ENCODE results near the gene C1QL4.
"Not testable (repeated sequence)": the region's sequence is repeated elsewhere in the genome, so short reads cannot be mapped to it uniquely, and the experiment has no call there.

Gene C1QL4

GRCh38 chr12:49347311-49348193 is 10.6 kb upstream of the C1QL4 start:
- peak; percentile 82 for DNase-seq

GRCh38 chr12:49346659-49347310 is 9.8 kb upstream of the C1QL4 start, which contains the start of gene DNAJC22:
Gene DNAJC22, plus strand, starts transcription at chr12:49346888. Its CDS starts 1,985 bp downstream, at chr12:49348873.
- DNase-seq: no peak

DNA sequence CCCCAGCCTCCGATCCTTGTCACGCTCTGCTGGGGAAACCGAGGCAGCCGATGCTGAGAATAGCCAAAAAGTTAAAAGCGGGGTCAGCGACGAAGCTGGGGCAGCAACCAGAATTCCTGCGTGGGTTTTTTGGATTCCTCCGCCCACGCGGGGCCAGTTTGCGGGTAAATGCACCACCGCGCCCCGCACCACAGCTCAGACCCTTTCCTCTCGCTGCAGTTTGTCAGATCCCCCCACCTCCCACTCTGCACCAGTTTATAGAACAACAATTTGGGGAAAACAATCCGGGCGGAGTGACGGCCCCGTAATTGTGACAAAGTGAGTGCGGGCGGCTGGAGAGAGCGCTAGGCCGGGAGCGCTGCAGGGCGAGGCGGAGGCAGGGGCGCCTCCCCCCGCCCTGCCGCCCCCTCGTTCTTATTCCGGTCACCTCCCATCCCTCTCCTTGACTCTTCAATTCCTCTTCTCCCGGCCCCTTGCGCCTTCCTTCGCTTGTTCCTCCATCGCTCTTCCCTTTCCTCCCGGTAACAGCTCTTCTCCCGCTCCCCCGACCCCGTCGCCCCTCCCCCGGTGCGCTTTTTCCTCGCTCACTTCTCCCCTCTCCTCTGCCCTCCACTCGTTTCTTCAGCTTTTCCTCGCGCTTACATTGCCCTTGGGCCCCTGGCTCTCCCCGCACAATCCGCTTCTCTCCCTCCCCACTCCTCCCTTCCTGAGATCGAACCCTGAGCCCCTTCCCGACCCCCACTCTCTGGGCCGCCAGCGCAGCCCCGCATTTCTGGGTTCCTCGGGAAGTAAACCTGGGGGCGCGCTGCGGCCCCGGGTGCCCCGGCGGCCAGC is 9.1 kb upstream of the C1QL4 start:
- no peak for DNase-seq

DNA sequence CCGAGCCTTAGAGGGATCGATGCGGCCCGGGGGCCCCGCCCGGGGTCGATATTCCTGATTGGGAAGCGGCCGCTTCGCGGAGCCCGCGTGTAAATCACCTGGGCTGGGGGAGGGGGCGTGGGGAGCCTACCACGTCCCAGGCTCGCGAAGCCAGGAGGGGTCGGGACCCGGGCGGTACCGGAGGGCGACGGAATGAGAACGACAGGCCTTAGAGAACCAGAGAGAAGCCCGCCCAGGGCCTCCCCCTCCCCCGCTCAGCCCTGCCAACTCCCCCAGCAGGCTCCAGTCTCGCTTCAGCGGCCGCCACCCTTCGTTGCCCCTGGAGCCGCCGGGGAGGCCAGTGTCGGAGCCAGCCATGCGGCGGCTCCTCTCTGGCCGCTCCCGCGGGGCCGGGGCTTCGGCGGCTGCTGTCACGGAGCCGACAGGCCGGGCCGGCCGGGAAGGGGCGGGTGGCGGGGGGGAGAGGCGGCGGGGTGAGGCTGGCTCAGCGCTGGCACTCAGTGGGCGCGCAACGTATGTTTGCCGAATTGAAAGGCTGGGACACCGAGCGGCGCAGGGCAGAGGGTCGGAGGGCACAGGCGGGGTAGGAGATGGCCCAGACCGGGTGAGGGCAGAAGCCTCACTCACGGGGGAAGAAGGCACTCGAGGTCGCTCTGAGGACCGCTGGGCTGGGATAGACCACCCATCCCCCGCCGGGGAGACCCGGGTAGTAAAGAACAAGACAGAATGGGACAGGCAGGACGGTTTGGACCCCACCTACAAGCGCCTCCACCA is 8.2 kb upstream of the C1QL4 start:
- DNase-seq: no peak

- DNase-seq: no peak
Observed at GRCh38 chr12:49344486-49345050, 7.6 kb upstream of the C1QL4 start.

- no peak for DNase-seq
Observed at GRCh38 chr12:49342914-49343731, 6.1 kb upstream of the C1QL4 start.

GRCh38 chr12:49342066-49342913 is 5.3 kb upstream of the C1QL4 start:
- peak; percentile 75 for DNase-seq

GRCh38 chr12:49341777-49342065 is 4.7 kb upstream of the C1QL4 start:
- no peak for DNase-seq

DNA sequence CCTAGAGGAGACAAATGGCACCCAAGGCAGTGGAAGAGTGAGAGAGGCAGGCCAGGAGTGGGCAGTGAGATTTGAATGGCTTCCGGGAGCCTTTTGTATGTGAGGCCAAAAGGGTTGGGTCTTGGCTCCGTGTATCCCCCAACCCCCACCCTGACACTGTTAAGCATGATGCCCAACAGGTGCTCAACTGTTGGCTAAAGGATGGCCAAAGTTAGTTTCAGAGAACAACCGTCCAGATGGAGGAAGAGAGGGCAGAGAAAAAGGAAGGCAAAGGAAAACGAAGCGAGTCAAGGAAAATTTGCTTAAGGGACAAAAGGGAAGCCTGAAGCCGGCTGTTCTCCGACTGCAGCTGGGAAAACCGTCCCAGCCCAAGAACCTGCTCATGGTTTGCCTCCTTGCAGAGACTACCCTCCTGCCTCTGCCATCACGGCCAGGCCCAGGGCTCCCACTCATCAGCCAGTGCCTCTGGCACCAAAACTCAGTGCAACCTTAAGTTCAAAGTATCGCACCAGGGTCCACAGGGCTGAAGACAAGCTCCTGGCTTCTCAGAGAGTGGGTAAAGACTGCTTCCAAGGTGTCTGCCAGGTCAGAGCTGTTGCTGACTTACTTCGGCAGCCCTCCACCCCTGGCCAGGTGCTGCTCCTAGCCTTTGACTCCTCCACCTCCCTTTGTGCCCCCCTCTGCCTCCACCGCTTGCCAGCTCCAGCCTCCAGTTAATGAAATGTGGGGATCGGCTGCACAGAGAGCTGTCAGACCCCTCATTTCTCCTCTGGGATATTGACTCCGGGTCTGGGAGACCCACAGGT is 4.2 kb upstream of the C1QL4 start:
- DNase-seq: no peak

DNA sequence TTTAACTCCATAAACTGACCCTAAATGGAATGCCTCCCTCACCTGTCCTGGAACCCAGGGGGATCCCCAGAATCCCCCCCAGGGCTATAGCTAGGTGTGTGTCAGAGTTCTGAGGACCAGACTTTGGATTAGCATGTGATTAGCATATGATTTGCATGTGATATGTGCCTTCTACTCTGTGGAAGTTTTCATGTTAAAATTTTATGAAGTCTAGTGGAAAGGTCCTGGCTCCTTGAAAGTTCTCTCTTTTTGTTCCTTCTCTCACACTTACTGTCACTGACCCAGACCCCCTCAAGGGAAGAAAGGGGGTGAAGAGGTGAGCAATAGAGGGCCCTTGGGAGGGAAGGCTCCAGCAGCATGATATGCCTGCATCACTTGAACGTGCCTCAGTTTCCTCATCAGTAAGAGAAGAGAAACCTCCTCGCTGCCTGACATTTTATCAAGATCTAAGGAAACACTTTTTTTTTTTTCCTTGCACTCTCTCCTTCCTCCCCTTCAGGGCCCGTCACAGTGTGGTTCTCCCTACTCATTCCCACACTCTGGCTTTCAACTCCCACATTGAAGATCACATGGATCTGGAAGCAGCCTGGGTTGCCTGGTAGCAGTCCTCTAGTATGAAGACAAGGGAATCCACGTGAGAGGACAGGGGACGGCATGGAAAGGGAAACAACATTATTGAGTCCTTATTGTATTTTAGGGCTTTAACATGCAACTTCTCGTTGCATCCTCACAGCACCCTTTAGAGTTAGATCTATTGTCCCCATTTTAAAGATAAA is 3.3 kb upstream of the C1QL4 start:
- no peak for DNase-seq

GRCh38 chr12:49339464-49339861 is 2.5 kb upstream of the C1QL4 start:
- DNase-seq: no peak

- no peak for DNase-seq
Observed at GRCh38 chr12:49338830-49339463, 2.0 kb upstream of the C1QL4 start.

- no peak for DNase-seq
Observed at GRCh38 chr12:49335955-49336644, 888 bp downstream of the C1QL4 start.

DNA sequence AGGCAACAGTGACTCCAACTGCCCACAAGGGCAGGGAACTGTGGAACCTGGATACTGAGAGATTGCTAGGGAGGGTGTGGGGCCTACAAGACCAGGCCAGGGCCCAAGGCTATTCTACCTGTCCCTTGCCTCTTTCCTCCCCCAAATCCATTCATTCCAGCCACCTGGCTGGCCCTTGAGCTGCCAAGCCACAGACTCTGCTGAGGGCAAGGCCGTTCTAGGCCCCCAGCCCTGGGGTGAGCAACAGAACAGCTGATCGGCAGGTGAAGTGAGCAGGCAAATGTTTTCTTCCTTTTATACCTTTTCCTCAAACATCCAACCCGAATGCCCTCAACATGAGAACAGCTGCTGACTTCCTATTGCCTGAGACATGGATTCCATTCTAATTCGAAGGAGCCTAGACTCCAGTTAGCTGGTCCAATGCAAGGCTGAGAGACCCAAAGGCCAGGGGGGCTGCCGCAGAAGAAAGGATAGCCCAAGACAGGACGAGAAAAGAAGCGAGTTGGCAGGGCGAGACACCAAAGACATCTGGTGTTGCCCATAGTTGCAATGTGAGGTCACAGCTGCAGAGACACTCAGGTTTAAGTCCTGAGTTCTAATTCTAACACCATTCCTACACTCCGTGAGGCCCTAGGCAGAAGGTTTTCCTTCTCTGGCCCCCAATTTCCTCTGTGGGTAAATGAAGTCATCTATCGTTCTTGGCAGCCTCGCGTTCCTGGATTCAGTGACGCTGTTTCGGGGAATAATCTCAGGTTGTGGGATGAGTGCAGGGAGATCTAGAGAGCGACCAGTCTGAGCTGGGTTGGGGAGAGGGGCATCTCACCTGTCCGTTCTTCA is 1.7 kb downstream of the C1QL4 start:
- DNase-seq: no peak

DNA sequence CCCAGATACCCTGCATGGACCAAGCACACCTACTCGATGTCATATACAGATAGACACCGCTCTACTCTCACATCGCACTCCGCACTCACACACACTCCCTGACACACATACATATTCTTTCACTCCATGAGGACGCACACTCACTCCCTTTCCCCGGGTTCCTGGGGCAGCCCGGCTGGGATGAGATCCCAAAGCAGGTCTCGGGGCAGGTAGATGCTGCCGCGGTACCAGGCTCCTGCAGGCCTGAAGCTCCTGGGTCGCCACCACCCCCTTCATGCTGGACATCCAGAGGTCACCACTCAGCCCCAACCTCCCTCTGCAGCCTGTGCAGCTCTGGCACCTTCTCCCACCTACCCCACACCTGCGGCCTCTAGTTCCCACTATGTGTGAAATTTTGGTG is 2.3 kb downstream of the C1QL4 start:
- no peak for DNase-seq

DNA sequence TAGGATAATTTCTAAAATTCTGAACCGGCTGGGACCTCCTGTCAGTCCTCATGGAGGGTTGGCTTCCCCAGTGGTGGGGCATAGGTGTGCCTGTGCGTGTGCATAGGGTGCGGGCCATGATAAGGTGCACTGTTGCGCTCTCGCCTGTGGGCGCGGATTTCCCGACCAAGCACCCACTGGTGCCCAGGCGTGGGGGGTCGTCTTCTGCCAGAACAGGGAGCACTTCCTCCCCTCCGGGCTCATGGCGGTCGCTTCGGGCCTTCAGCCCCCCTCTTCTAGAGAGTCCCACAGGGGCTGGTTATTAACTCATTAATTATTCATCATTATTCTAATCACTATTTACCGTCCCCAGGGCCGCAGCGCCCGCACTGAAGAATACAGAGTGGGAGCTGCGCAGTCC is 2.8 kb downstream of the C1QL4 start:
- no peak for DNase-seq

DNA sequence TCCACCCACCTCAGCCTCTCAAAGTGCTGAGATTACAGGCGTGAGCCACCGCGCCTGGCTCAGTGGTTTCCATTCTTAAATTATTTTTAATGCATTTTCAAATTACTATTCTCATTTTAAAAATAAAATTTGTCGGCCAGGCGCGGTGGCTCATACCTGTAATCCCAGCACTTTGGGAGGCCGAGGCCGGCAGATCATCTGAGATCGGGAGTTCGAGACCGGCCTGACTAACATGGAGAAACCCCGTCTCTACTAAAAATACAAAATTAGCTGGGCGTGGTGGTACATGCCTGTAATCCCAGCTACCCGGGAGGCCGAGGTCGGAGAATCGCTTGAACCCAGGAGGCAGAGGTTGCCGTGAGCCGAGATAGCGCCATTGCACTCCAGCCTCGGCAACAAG is 3.2 kb downstream of the C1QL4 start:
- not testable (repeated sequence) for DNase-seq
